Limb (tissue), 2 donors: ENCODE data around the gene SEC14L5.

Experiments
- DNase-seq, 2 donors: peaks; one replicate each; pipeline ENCODE4 v3.0.0-alpha.2; 2016; ENCODE audit errors: extremely low spot score in 2 of 2

The SEC14L5 gene

GRCh38 chr16:5066511-5066910 lies 108.4 kb downstream of the SEC14L5 start:
- no peak for DNase-seq
